ENCODE measurements around the gene SEPTIN11.
A peak's percentile ranks its signal among the peaks of the same experiment; 100 is the strongest.

Gene SEPTIN11

DNA sequence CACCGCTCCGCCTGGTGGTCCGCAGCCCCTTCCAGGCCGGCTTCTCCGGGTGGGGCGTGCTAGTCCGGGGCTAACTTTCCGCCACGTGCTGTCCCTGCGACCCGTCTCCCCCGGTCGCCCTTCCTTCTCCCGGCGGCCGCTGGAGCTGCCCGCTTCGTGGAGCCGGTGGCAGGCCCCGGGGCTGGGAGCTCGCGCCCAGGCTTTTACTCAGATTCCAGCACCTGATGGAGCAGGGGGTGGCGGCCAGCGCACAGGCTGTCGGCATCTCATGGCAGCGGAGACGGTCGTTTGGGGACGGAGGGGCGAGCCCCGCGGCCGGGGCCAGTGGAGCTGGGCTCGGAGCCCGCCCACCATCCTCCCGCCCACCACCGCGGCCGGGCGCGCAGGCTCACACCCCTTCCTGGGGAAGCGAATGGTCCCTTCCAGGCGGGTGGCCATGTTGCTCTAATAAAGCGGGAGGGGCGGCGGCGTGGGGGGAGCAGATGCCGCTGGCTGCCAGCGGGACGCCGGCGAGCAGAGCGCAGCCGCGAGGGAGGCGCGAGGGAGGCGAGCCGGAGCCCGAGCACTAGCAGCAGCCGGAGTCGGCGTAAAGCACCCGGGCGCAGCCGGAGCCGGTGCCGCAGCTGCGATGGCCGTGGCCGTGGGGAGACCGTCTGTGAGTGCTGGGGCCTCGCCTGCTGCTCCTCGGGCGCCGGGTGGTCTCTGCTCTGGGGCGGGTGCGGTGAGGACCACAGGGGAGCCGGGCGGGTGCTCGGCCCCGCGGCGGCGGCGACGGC is at the start of gene SEPTIN11:
TSS of gene SEPTIN11 (plus strand) at position 477 of the 776 bp plus-strand sequence. CDS start at position 629, 152 bp downstream.
- peak; percentile 76 for DNase-seq (ENCODE audit: low read depth, low spot score)

DNA sequence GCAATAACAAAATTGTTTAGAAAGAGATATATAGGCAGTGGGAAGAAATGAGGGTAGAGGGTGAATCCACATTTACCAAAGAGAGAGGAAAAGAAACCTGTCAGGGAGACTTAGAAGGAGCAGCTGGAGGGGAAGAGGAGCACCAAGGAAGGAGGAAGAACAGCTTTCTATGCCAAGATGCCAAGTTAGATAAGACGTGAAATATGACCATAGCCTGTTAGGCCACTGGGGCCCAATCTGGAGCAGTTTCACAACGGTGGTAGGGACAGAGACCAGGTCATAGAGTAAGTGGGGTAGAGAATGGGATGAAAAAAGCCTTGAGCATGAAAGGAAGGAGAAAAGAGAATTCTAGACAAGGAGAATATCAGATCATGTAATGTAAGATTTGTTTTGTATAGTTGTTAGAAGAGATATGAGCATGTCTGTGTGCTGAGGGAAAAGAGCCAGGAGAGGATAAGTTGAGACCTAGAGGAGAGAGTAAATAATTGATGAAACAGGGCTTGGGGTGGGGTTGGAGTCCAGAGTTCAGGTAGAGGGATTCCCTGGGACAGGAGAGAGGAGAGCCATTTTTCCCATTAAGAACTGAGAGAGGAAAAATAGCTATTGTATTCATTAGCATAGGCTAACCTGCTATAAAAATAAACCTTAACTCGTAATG is 47.2 kb upstream of the SEPTIN11 start:
- DNase-seq (ENCODE audit: low read depth, low spot score): no peak

DNA sequence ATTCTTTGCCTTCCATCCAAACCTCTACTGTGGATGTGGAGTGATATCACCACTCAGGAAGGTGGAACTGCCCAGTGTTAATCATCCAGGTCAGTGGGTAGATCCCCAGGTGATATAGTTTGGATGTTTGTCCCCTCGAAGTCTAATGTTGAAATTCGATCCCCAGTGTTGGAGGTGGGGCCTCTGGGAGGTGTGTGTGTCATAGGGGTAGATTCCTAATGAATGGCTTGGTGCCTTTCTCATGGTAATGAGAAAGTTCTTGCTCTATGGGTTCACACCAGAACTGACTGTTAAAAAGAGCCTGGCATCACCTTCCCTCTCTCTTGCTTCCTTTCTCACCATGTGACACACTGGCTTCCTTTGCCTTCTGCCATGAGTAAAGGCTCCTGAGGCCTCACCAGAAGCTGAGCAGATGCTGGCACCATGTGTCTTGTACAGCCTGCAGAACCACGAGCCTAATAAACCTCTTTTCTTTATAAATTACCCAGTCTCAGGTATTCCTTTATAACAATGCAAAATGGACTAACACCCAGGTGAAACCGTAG is 44.8 kb upstream of the SEPTIN11 start:
- DNase-seq (ENCODE audit: low read depth, low spot score): no peak

DNA sequence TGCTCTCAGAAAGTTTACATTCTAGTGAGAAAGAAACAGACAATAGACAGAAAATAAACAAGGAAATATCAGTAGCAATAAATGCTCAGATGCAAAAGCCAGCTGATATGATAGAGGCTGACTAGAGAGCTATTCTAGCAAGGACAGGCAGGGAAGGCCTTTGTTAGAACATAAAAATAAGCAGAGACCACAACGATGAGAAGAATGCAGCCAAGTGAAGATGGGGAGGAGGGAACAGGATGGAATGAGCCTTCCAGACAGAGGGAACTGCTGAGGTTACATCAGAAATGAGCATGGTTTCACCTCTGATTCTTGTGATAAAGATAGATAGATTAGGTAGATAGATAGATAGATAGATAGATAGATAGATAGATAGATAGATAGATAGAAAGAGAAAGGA is 44.0 kb upstream of the SEPTIN11 start:
- no peak for DNase-seq (ENCODE audit: low read depth, low spot score)

DNA sequence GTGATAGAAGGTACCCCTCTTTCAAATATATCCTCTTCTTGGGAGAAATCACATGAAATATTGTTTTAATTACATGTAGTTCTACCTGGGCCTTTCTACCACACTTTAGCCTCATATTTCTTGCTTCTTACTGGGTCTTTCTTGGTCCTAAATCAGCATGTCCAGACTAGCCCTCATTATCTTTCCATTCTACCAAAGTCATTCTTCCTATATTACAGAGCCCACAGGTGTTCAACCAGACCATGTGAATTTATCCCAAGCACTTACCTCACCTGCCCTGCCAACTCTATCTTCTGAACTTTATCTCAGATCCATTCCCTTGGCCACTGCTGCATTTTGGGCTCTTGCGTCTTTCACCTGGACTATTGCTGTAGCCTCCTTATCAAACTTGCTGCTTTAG is 39.8 kb upstream of the SEPTIN11 start:
- no peak for DNase-seq (ENCODE audit: low read depth, low spot score)

DNA sequence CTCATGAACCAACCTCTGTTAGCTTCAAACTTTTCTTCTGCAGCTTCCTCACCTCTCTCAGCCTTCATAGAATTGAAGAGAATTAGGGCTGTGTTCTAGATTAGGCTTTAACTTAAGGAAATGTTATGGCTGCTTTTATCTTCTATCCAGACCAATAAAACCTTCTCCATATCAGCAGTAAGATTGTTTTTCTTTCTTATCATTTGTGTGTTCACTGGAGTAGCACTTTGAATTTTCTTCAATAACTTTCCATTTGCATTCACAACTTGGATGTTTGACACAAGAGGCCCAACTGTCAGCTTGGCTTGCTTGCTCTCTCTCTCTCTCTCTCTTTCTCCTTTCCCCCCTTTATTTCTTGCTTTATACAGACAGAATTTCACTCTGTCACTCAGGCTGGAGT is 28.8 kb upstream of the SEPTIN11 start:
- no peak for DNase-seq (ENCODE audit: low read depth, low spot score)

DNA sequence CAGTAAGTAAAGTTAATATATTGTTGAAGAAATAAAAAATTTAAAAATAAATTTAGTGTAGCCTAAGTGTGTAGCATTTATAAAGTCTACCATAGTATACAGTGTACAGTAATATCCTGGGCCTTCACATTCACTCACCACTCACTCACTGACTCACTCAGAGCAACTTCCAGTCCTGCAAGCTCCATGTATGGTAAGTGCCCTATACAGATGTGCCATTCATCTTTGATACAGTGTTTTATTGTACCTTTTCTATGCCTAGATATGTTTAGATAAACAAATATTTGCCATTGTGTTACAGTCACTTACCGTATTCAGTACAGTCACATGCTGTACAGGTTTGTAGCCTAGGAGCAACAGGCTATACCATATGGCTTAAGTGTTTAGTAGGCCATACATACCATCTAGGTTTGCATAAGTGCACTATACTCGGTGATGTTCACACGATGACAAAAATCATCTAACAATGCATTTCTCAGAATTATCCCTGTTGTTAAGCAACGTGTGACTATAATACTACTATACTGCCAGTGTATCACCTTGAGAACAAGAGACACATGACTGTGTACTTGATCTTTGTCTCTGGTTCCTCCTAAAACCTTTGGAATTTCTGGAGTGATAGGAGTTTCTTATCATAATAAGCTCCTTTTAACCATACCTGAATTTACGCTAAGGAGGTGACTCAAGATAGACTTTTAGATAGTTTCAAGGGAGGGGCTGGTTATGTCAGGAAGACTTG is 25.8 kb upstream of the SEPTIN11 start:
- no peak for DNase-seq (ENCODE audit: low read depth, low spot score)

DNA sequence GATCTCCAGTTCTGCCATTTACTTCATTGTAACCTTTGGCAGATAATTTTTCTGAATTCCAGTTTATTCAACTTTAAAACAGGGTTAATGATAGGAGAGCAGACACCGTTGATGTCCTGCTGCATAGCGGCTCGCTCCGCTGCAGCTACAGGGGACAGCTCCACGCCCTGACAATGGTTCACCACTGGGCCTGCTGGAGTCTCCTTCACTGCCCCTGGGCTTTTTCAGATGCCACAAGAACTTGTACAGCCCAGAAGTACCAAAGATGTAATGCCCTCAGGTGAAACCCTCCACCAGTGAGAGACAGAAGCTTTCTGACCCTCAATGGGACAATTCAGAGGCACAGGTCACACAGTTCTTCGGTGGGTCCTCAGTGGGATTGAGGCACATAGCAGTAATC is 22.7 kb upstream of the SEPTIN11 start:
- DNase-seq (ENCODE audit: low read depth, low spot score): no peak

DNA sequence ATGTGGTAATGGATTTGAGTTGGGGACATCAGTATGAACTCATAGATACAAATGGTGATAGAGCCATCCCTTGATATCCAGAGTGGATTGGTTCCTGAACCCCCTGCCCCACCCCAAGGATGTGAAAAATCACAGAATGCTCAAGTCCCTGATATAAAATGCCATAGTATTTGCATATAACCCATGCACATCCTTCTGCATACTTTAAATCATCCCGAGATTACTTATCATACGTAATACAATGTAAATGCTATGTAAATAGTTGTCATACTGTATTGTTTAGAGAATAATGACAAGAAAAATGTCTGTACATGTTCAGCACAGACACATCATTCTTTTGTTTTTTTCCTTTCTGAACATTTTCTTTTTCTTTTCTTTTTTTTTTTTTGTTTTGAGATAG is 18.9 kb upstream of the SEPTIN11 start:
- DNase-seq (ENCODE audit: low read depth, low spot score): no peak

DNA sequence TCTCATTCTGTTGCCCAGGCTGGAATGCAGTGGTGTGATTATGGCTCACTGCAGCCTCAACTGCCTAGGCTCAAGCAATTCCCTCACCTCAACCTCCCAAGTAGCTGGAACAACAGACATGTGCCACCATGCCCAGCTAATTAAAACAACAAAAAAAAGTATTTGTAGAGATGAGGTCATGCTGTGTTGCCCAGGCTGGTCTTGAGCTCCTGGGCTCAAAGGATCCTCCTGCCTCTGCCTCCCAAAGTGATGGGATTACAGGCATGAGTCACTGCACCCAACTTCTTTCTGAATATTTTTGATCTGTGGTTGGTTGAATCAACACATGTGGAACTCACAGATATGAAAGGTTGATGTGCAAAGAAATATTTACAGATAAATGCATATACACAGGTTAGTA is 18.5 kb upstream of the SEPTIN11 start:
- no peak for DNase-seq (ENCODE audit: low read depth, low spot score)

DNA sequence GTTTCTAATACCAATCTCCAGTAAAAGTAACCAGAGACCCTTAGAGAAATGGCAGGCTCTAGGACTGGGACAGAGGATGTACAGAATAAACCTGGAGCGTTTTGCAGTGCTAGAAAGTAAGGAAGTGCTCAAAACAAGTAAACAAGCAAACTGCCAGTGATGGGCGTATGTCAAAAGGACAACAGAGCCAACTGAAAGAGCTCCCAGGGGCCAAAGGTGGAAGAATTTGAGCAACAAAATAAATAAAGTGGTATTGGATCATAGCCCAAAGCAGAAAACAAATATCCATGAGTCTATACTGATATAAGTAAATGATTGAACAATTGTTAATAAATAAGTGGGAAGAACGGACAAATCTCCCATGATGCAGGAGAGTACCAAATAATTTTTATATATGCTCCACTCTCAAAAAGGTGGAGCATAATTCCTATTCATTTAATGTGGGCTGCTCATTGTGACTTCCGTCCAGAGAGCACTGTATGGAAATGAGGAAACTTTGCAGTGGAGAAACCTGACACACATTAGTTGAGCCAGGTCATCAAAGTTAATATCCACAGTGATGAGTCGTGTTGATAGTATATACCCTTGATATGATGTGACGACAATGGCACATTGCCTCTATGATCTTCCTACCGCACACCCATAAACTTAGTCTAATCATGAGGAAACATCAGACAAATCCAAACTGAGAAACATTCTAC is 17.8 kb upstream of the SEPTIN11 start:
- no peak for DNase-seq (ENCODE audit: low read depth, low spot score)

DNA sequence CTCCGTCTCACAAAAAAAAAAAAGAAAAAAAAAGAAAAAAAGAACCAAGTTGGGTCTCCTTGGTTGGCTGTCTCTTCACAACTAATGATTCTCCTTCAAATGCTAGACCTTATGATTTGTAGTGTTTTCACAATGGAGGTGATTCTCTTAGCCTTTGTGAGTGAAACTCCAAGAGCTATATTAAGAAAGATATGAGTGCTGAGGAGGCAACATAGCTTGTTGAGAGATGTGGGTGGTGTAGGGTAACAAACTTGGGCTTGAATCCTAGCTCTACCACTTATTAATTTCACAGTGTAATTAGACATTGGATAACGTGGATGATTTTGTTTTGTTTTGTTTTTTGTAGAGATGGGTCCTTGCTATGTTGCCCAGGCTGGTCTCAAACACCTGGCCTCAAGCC is 10.4 kb upstream of the SEPTIN11 start:
- no peak for DNase-seq (ENCODE audit: low read depth, low spot score)

DNA sequence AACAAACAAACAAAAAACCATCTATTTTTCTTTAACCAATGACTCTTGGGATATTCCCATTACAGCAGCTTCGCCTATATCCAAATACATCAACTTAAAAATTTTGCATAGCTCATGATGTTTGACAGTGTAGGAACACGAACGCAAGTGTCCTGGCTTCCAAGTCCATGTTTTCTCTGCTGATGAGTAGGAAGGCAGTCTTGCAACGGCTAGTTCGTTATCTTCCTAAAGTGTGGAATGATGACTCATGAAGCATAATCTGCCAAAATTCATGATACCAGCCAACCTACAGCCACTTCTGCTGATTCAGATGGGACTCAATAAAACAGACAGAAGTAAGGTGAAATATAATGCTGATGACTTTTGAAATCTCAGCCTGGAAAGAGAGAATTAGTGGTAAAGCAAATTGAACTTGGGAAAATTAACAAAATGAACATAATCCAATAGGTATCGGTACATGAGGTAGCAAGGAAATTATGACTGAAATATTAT is 6.4 kb upstream of the SEPTIN11 start:
- no peak for DNase-seq (ENCODE audit: low read depth, low spot score)

DNA sequence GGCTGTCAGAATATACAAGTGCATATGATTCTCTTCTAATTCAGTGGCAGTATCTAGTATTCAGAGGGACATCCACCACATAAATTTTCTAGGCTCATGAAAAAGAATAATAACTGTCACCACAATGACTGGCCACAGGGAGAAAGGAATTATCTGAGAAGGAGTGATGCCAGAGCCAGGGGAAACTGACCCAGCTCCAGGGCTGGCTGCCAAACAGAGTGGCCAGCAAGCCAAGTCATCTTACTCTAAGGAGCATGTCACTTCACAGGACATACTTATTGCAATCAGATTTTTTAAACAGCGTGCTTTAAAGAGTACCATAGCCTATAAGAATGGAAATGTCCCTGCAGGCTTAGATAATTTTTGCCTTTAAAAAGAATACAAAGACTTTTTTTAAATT is 5.8 kb upstream of the SEPTIN11 start:
- no peak for DNase-seq (ENCODE audit: low read depth, low spot score)

DNA sequence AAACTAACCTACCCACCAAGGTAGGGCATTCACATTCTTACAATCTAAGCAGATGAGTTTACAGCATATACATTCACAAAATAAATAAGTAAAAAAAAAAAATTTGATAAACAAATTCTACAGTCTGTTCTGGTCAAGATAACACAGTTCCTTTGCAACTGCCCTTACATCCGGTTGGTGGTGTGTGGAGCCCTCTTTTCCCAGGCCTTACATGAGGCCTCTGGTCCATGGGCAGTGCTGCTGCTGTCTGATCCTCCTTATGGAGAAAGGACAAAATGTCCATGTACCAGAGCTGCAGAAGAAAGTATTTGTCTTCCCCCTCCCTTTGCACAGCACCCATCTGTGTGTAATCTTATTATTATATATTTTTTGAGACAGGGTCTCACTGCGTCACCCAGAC is 2.2 kb upstream of the SEPTIN11 start:
- DNase-seq (ENCODE audit: low read depth, low spot score): no peak

DNA sequence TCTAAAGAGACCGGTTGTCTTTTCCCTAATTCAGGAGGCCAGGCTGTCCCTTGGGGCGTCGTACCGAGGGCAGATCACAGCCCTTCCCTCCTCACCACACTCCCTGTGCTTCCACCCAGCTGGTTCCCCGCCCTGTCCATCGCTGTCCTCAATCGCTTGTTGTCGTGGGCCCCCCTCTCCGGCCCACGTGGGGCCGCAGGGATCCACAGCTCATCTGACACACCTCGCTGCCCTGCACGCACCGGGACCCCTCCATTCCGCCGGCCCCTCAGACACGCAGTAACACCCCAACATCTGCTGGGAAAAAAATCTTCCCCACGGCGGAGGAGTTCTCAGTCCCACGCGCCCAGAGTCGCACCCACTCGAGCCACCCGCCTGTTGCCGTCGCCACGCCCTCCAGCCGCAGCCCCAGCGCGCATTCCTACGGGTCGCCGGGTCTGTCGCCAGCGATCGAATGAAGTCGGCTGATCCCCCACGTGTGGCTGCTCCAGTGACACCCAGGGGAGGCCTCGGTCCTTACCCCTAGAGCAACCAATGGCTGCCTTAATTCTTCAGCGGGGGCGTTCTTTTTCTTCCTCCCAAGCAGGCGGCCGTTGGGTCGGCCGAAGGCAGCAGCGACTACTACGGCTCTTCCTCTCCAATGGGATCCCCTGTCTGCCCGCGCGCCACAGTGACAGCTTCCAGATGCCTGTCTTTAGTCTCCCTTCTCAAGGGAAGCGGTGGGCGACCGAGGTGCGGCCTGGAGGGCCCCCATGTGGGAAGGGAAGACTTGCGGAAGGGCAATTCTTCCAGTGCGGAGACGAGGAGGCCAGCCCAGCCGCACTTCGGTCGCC is 893 bp upstream of the SEPTIN11 start:
- no peak for DNase-seq (ENCODE audit: low read depth, low spot score)

DNA sequence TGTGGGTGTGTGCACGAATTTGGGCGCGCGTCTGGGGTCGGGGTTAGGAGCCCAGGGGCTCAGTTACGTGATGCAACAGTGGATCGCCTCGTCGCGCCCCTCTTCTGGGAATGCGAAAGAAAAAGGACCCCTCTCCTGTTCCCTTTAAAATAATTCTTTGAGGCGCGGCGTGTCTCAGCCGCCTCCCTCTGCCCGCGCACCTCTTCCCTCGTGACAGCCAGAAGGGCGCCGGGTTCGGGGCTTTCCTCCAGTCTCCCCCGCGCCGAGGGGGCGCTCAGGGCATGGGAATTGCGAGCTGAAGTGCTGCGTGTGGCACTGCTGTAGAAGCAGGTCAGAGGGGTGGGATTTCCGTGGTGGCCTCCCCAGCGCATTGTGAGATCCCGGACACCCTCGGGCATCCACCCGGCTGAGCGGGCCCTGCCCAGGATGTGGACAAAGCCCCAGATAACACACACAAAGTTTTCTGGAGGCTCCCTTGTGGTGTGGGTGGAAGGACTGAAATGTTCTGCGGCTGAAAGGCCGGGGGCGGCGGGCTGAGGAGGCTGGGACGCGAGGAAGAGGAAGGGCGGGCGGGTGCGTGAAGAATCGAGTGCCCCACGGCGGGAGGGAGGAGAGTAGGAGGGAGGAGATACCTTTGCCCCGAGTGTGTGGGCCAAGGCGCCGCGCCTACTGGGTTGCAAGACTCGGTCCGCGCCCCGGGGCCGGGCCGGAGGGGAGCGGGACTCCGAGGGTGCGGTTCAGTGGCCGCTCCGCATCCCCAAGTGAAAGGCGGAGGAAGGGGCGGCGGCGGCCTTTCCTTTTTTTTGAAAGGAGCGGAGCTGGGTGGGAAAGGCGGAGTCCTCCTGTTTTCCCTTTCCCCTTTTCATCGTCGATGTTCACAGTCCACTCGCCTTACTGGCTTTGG is 752 bp downstream of the SEPTIN11 start:
- DNase-seq (ENCODE audit: low read depth, low spot score): no peak

DNA sequence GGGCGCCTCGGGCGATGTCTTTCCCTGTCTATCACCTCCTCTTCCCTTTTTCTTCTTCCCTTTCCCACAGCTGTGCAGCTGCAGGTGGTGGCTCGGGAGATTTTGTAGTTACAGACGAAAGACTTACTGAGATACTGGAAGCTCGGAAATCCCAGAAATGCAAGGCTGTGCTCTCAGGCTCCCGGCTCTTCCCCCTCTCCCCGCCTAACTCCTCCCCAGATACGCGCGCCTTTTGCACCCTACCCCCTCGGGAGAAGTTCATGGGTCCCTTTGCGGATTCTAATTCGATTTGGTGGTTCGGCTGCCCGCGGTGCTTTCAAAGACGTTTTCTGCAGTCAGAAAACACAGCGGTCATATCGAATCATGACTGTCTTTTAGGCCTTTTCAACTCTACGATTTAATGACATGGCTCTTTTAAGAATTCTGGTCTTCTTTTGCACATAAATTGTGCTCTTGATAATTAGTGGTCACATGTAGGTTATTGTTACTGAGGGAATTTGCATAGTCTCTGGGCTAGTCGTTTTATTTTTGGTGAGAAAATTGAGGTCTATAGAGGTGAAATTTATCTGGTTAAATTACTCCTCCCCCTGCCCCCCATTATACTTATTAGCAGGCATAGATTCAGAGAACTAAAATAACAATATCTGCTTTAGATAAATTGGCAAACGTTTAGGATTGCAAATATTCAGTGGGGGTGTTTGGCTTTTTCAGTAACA is 1.6 kb downstream of the SEPTIN11 start:
- no peak for DNase-seq (ENCODE audit: low read depth, low spot score)

DNA sequence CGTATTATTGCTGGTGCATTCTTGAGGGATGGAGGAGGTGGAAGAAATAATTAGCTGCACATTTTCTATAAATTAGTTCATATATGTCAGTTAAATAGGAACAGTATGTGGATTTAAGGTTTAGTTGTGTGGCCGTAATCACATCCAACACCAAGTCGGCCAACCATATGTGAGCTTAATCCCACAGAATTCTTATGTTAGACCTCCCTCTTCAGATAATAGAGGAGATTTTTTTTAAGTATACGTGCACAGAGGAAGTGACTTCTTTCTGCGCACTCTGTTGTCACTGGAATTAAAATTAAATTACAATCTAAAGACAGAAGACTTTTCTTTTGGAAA is 2.1 kb downstream of the SEPTIN11 start:
- no peak for DNase-seq (ENCODE audit: low read depth, low spot score)
